ENCODE results near the gene ENAH.
"Not testable (repeated sequence)": the region's sequence is repeated elsewhere in the genome, so short reads cannot be mapped to it uniquely, and the experiment has no call there.

GRCh38 chr1:225510740-225511139 is 142.2 kb downstream of the ENAH start:
- TF ChIP-seq, protein P1, sequence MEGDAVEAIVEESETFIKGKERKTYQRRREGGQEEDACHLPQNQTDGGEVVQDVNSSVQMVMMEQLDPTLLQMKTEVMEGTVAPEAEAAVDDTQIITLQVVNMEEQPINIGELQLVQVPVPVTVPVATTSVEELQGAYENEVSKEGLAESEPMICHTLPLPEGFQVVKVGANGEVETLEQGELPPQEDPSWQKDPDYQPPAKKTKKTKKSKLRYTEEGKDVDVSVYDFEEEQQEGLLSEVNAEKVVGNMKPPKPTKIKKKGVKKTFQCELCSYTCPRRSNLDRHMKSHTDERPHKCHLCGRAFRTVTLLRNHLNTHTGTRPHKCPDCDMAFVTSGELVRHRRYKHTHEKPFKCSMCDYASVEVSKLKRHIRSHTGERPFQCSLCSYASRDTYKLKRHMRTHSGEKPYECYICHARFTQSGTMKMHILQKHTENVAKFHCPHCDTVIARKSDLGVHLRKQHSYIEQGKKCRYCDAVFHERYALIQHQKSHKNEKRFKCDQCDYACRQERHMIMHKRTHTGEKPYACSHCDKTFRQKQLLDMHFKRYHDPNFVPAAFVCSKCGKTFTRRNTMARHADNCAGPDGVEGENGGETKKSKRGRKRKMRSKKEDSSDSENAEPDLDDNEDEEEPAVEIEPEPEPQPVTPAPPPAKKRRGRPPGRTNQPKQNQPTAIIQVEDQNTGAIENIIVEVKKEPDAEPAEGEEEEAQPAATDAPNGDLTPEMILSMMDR (IDR thresholded peaks at IDR 0.05) = not testable (repeated sequence)
- not testable (repeated sequence) for TF ChIP-seq EZH2 (IDR thresholded peaks at IDR 0.05; ENCODE audit: borderline replicate concordance, insufficient read depth, low read depth, low read length, poor library complexity, severe bottlenecking)

Data from B cell (primary cell).